Measurements from ENCODE around the gene DTX2.
"Not testable (repeated sequence)": the region's sequence is repeated elsewhere in the genome, so short reads cannot be mapped to it uniquely, and the experiment has no call there.

DNA sequence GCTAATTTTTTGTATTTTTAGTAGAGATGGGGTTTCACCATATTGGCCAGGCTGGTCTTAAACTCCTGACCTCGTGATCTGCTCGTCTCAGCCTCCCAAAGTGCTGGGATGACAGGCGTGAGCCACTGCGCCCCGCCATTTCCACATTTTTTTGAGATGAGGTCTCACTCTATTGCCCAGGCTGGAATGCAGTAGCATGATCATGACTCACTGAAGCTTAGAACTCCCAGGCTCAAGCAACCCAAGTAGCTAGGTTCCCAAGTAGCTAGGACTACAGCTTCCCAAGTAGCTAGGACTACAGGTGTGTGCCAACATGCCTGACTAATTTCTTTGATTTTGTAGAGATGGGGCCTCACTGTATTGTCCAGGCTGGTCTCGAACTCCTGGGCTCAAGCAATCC, 40.4 kb upstream of the DTX2 start:
- TF ChIP-seq, protein P1, sequence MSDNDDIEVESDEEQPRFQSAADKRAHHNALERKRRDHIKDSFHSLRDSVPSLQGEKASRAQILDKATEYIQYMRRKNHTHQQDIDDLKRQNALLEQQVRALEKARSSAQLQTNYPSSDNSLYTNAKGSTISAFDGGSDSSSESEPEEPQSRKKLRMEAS (IDR thresholded peaks at IDR 0.05): peak; percentile 74
- TF ChIP-seq JUN (IDR thresholded peaks at IDR 0.05) (peak in 1 of 2 experiments; percentile 56; a peak in 2 of 5 replicates), CEBPB (IDR thresholded peaks at IDR 0.05) (0 out of 4 replicates have a peak, but pooled peaks of 1 of the 2 experiments have one; percentile 17)
- TF ChIP-seq POLR2A (IDR thresholded peaks at IDR 0.05; ENCODE audit: low read length); ZFP36 (IDR thresholded peaks at IDR 0.05; ENCODE audit: borderline replicate concordance, partially characterized antibody); KDM1A (IDR thresholded peaks at IDR 0.05; ENCODE audit: low read depth); NR3C1 (IDR thresholded peaks at IDR 0.05); RAD21 (conservative IDR thresholded peaks at IDR 0.05 in 1 of 2, IDR thresholded peaks at IDR 0.05 in 1 of 2): not testable (repeated sequence)
- TF ChIP-seq, protein P2, sequence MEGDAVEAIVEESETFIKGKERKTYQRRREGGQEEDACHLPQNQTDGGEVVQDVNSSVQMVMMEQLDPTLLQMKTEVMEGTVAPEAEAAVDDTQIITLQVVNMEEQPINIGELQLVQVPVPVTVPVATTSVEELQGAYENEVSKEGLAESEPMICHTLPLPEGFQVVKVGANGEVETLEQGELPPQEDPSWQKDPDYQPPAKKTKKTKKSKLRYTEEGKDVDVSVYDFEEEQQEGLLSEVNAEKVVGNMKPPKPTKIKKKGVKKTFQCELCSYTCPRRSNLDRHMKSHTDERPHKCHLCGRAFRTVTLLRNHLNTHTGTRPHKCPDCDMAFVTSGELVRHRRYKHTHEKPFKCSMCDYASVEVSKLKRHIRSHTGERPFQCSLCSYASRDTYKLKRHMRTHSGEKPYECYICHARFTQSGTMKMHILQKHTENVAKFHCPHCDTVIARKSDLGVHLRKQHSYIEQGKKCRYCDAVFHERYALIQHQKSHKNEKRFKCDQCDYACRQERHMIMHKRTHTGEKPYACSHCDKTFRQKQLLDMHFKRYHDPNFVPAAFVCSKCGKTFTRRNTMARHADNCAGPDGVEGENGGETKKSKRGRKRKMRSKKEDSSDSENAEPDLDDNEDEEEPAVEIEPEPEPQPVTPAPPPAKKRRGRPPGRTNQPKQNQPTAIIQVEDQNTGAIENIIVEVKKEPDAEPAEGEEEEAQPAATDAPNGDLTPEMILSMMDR (IDR thresholded peaks at IDR 0.05): not testable (repeated sequence)

Measured in A549 (cell line).